Activated naive CD8-positive, alpha-beta T cell treated with anti-CD3 and anti-CD28 coated beads, Interleukin-2, amount 10 ng/mL, durations not matched to agents 7 days and 5 days (primary cell): ENCODE results near the gene GDE1. TPM values are rescaled to one million over a fixed set of nuclear protein-coding genes. Genes with fewer than 3 reads are reported as not detected.
"Not testable (repeated sequence)": the region's sequence is repeated elsewhere in the genome, so short reads cannot be mapped to it uniquely, and the experiment has no call there.

ENCODE experiments used
- ATAC-seq: fragments of 150-1000 bp; cut with Tn5 transposase; one replicate; pipeline ENCODE4 v1.10.0; 2021; ENCODE audit warnings: low read depth, moderate library complexity
- POLR2A ChIA-PET: fragments of 350-600 bp; sonication (Branson Sonifier 250); formaldehyde crosslinking; loops from one replicate; lab custom pipeline; 2021; ENCODE audit warnings: antibody characterized with exemption; lab: Charles Lee
- DNase-seq: peaks from one replicate; pipeline ENCODE4 v3.0.0; 2021
- H3K27ac Mint-ChIP-seq: one replicate; pipeline ENCODE4 v1.8.0; 2022; ENCODE audit warnings: mild to moderate bottlenecking, mixed read lengths
- H3K27me3 Mint-ChIP-seq: one replicate; pipeline ENCODE4 v1.8.0; 2022; ENCODE audit warnings: mild to moderate bottlenecking, moderate library complexity, mixed read lengths
- H3K36me3 Mint-ChIP-seq: one replicate; pipeline ENCODE4 v1.8.0; 2021; ENCODE audit warnings: mild to moderate bottlenecking, mixed read lengths
- H3K4me1 Mint-ChIP-seq: one replicate; pipeline ENCODE4 v1.8.0; 2021; ENCODE audit warnings: mixed read lengths
- H3K4me3 Mint-ChIP-seq: one replicate; pipeline ENCODE4 v1.8.0; 2022; ENCODE audit warnings: mild to moderate bottlenecking, moderate library complexity, mixed read lengths
- H3K9me3 Mint-ChIP-seq: one replicate; pipeline ENCODE4 v1.8.0; 2021; ENCODE audit warnings: mixed read lengths
- total RNA-seq, 2 experiments: library from RNA; stranded (reverse); gene quantifications; one replicate each; pipeline ENCODE4 v1.2.3, GENCODE V29; 2021

Gene GDE1
- 10 to 100 TPM; 22.0 to 22.6 TPM for total RNA-seq

- peak within 1 kb of the TSS; percentile 100 for H3K4me3 Mint-ChIP-seq
- H3K36me3 Mint-ChIP-seq = peaks cover 8% of the 10 kb centered on the region
- H3K27me3 Mint-ChIP-seq = no peaks in the 10 kb centered on the region
- POLR2A ChIA-PET = interaction anchor here (1.3 kb wide), 1 partner anchor 16 kb away, joined by 4 read pairs; no protein-coding TSS in a partner anchor
- peak within 1 kb of the TSS; percentile 98 for H3K27ac Mint-ChIP-seq
- ATAC-seq (peak; percentile 81), DNase-seq (peak; percentile 92)
- peaks cover 40% of the 10 kb centered on the region for H3K4me1 Mint-ChIP-seq
- no peaks in the 10 kb centered on the region for H3K9me3 Mint-ChIP-seq
These were observed at the start of gene GDE1 for GRCh38 chr16:19521471-19522396. Gene GDE1 (minus strand): TSS chr16:19522098. CDS start chr16:19521964, 134 bp downstream.

- Mint-ChIP-seq H3K9me3 (peaks cover 3% of the 10 kb centered on the region), H3K27me3 (no peaks in the 10 kb centered on the region), H3K36me3 (peaks cover 15% of the 10 kb centered on the region), H3K4me3 (no peak overlapping the region), H3K27ac (no peak overlapping the region), H3K4me1 (no peaks in the 10 kb centered on the region)
- DNase-seq (no peak), ATAC-seq (no peak)
- POLR2A ChIA-PET = no interaction called here
These were observed 45.7 kb upstream of the GDE1 start for GRCh38 chr16:19567560-19567959.

- H3K4me1 Mint-ChIP-seq = peaks cover under 1% of the 10 kb centered on the region
- ATAC-seq (no peak), DNase-seq (no peak)
- H3K4me3 Mint-ChIP-seq = no peak overlapping the region
- no peak overlapping the region for H3K27ac Mint-ChIP-seq
- peaks cover 3% of the 10 kb centered on the region for H3K9me3 Mint-ChIP-seq
- H3K27me3 Mint-ChIP-seq = no peaks in the 10 kb centered on the region
- POLR2A ChIA-PET = no interaction called here
- H3K36me3 Mint-ChIP-seq = peaks cover 17% of the 10 kb centered on the region
These were observed 44.5 kb upstream of the GDE1 start for GRCh38 chr16:19566362-19566761.

- POLR2A ChIA-PET = interaction anchor here (0.8 kb wide), 1 partner anchor 8 kb away, joined by 3 read pairs; the partner anchor contains the start of gene VPS35L
- no peak for DNase-seq
- Mint-ChIP-seq H3K4me3 (no peak overlapping the region), H3K36me3 (peaks cover 17% of the 10 kb centered on the region), H3K4me1 (peaks cover 3% of the 10 kb centered on the region), H3K27ac (no peak overlapping the region), H3K9me3 (peaks cover 3% of the 10 kb centered on the region), H3K27me3 (no peaks in the 10 kb centered on the region)
- no peak for ATAC-seq
These were observed 41.5 kb upstream of the GDE1 start for GRCh38 chr16:19563377-19563776.

GRCh38 chr16:19560078-19560477, 38.2 kb upstream of the GDE1 start:
- POLR2A ChIA-PET = no interaction called here
- Mint-ChIP-seq H3K36me3 (peaks cover 11% of the 10 kb centered on the region), H3K27me3 (no peaks in the 10 kb centered on the region), H3K4me3 (no peak overlapping the region), H3K9me3 (peaks cover 3% of the 10 kb centered on the region), H3K27ac (no peak overlapping the region), H3K4me1 (peaks cover 13% of the 10 kb centered on the region)
- DNase-seq = no peak
- no peak for ATAC-seq

GRCh38 chr16:19559242-19559910, 37.5 kb upstream of the GDE1 start:
- Mint-ChIP-seq H3K9me3 (peaks cover 3% of the 10 kb centered on the region), H3K27ac (no peak overlapping the region), H3K36me3 (peaks cover 6% of the 10 kb centered on the region), H3K27me3 (no peaks in the 10 kb centered on the region), H3K4me3 (no peak overlapping the region), H3K4me1 (peaks cover 13% of the 10 kb centered on the region)
- POLR2A ChIA-PET = no interaction called here
- ATAC-seq (no peak), DNase-seq (no peak)

- Mint-ChIP-seq H3K27me3 (no peaks in the 10 kb centered on the region), H3K36me3 (peaks cover 2% of the 10 kb centered on the region), H3K9me3 (no peaks in the 10 kb centered on the region), H3K4me3 (peak overlapping the region; percentile 91), H3K27ac (peak overlapping the region; percentile 91), H3K4me1 (peaks cover 15% of the 10 kb centered on the region)
- no peak for ATAC-seq
- DNase-seq = no peak
- POLR2A ChIA-PET = interaction anchor here (0.7 to 5.9 kb wide), 6 partner anchors 14 to 489 kb away, joined by 3 to 48 read pairs (median 4); partner anchors contain the start of genes CCP110, COQ7, IQCK and KNOP1
These were observed 34.3 kb upstream of the GDE1 start for GRCh38 chr16:19555938-19556771.

GRCh38 chr16:19555186-19555937, 33.5 kb upstream of the GDE1 start, which contains the start of gene VPS35L:
Gene VPS35L (plus strand): TSS chr16:19555703. CDS start chr16:19555730, 27 bp downstream.
- peak; percentile 98 for ATAC-seq
- peaks cover 15% of the 10 kb centered on the region for H3K4me1 Mint-ChIP-seq

GRCh38 chr16:19549673-19550072, 27.8 kb upstream of the GDE1 start:
- no peak for ATAC-seq
- POLR2A ChIA-PET = no interaction called here
- Mint-ChIP-seq H3K36me3 (peaks cover 5% of the 10 kb centered on the region), H3K9me3 (no peaks in the 10 kb centered on the region), H3K4me3 (no peak overlapping the region), H3K27me3 (no peaks in the 10 kb centered on the region), H3K27ac (no peak overlapping the region), H3K4me1 (peaks cover 3% of the 10 kb centered on the region)
- no peak for DNase-seq

More at GRCh38 chr16:19555186-19555937, 33.5 kb upstream of the GDE1 start, which contains the start of gene VPS35L:
- Mint-ChIP-seq H3K27me3 (no peaks in the 10 kb centered on the region), H3K4me3 (peak within 1 kb of the TSS; percentile 91), H3K27ac (peak within 1 kb of the TSS; percentile 91), H3K36me3 (peaks cover 2% of the 10 kb centered on the region), H3K9me3 (no peaks in the 10 kb centered on the region)
- POLR2A ChIA-PET = interaction anchor here (0.7 to 5.9 kb wide), 9 partner anchors 8 to 488 kb away, joined by 3 to 48 read pairs (median 4); partner anchors contain the start of genes CCP110, COQ7, IQCK and KNOP1
- peak; percentile 94 for DNase-seq

GRCh38 chr16:19548144-19548543, 26.2 kb upstream of the GDE1 start:
- H3K4me1 Mint-ChIP-seq = peaks cover 1% of the 10 kb centered on the region
- H3K36me3 Mint-ChIP-seq = peaks cover 15% of the 10 kb centered on the region
- H3K4me3 Mint-ChIP-seq = no peak overlapping the region
- DNase-seq (no peak), ATAC-seq (no peak)
- no peaks in the 10 kb centered on the region for H3K9me3 Mint-ChIP-seq
- POLR2A ChIA-PET = interaction anchor here (1.5 kb wide), 1 partner anchor 23 kb away, joined by 6 read pairs; no protein-coding TSS in a partner anchor
- H3K27ac Mint-ChIP-seq = no peak overlapping the region
- H3K27me3 Mint-ChIP-seq = no peaks in the 10 kb centered on the region

GRCh38 chr16:19543278-19543996, 21.5 kb upstream of the GDE1 start:
- not testable (repeated sequence) for ATAC-seq, H3K4me1 Mint-ChIP-seq, H3K4me3 Mint-ChIP-seq, H3K27me3 Mint-ChIP-seq, H3K9me3 Mint-ChIP-seq, DNase-seq, H3K27ac Mint-ChIP-seq
- peaks cover 35% of the 10 kb centered on the region for H3K36me3 Mint-ChIP-seq
- POLR2A ChIA-PET = interaction anchor here (1.0 kb wide), 1 partner anchor 12 kb away, joined by 4 read pairs; the partner anchor contains the start of gene VPS35L
